ENCODE data around the gene ELL.

- TF ChIP-seq CTCF (conservative IDR thresholded peaks at IDR 0.05) (no peak; the same call in 1 of the 2 replicates), EZH2 (IDR thresholded peaks at IDR 0.05; ENCODE audit: low read depth) (no peak)
Observed at GRCh38 chr19:18496167-18496979, 25.5 kb downstream of the ELL start.
